Cardiac fibroblast (primary cell): Measurements from ENCODE around the gene SDK2.
A peak's percentile ranks its signal among the peaks of the same experiment; 100 is the strongest.
"Not testable (repeated sequence)": the region's sequence is repeated elsewhere in the genome, so short reads cannot be mapped to it uniquely, and the experiment has no call there.

Source experiments
- DNase-seq, 2 donors: peaks; one replicate each; pipeline versions ENCODE4 v3.0.0 to v3.0.0-alpha.2; 2010; ENCODE audit warnings: low read depth in 2 of 2
- H3K4me3 ChIP-seq, 2 donors: replicated peaks in 1 of 2; 1 replicate in 1 of 2; 2 replicates in 1 of 2; pipeline ENCODE4 v1.5.1; 2011; ENCODE audit warnings: low read depth in 2 of 2, low read length in 2 of 2, mild to moderate bottlenecking in 2 of 2, moderate library complexity in 1 of 2
- CTCF ChIP-seq: IDR thresholded peaks from one replicate; pipeline ENCODE4 v1.5.1; 2011; ENCODE audit warnings: low read depth, mild to moderate bottlenecking, low read length, inconsistent platforms

The SDK2 gene

GRCh38 chr17:73315471-73315870 is 328.8 kb downstream of the SDK2 start:
- no peak for DNase-seq
- no peak overlapping the region for H3K4me3 ChIP-seq
- TF ChIP-seq CTCF = no peak

GRCh38 chr17:73313526-73314127 is 330.6 kb downstream of the SDK2 start:
- DNase-seq = no peak
- H3K4me3 ChIP-seq = no peak overlapping the region
- TF ChIP-seq CTCF = no peak

DNA sequence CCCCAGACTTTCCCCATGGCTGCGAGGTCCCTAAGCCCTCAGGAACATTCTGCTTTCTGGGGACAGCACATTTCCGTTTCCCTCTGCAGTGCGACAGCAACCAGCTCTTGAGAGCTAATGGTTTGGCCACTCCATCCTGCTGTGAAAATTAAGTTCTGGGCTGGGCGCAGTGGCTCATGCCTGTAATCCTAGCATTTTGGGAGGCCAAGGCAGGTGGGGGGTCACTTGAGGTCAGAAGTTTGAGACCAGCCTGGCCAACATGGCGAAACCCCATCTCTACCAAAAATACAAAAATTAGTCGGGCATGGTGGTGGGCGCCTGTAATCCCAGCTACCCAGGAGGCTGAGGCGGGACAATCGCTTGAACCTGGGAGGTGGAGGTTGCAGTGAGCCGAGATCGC is 331.4 kb downstream of the SDK2 start:
- not testable (repeated sequence) for H3K4me3 ChIP-seq

GRCh38 chr17:73311781-73312641 is 332.2 kb downstream of the SDK2 start, which contains the start of gene CDC42EP4:
Gene CDC42EP4 (minus strand): TSS chr17:73312001. CDS start chr17:73286500, 25,501 bp downstream.
- TF ChIP-seq CTCF = no peak
- DNase-seq = peak; percentile 94 to 97
- H3K4me3 ChIP-seq = peak within 1 kb of the TSS; percentile 99

More for the DNA sequence above, 331.4 kb downstream of the SDK2 start:
- not testable (repeated sequence) for DNase-seq

DNA sequence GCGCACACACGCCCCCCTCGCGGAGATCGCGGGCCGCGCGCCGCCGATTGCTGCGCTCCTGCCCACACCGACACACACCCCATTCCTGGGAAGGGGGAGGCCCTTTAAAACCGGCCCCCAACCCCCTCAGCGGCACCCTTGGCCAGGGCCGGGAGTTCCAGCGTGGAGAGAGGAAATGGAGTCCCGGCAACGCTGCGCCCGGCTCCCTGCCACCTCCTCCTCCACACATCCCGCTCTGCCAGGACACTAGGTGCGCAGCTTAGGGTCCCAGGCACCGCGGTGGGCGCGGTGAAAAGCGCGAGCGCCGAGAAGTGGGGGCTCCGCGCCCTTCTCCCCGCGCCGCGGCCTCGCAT is 332.8 kb downstream of the SDK2 start:
- TF ChIP-seq CTCF = no peak
- DNase-seq = no peak
- H3K4me3 ChIP-seq = peak overlapping the region; percentile 99

GRCh38 chr17:73309727-73310596 is 334.3 kb downstream of the SDK2 start:
- no peak for TF ChIP-seq CTCF
- DNase-seq = peak in 1 of 2 donors; percentile 45
- H3K4me3 ChIP-seq = peak overlapping the region; percentile 99

GRCh38 chr17:73308959-73309358 is 335.3 kb downstream of the SDK2 start:
- peak overlapping the region; percentile 22 to 99 for H3K4me3 ChIP-seq

More at GRCh38 chr17:73308959-73309358, 335.3 kb downstream of the SDK2 start:
- not testable (repeated sequence) for DNase-seq
